Liver (tissue), 9 donors: ENCODE results near the gene CCDC186. TPM values are rescaled to one million over a fixed set of nuclear protein-coding genes. Genes with fewer than 3 reads are reported as not detected.

Source experiments
- DNase-seq: peaks from one replicate; pipeline ENCODE4 v3.0.0-alpha.2; 2017; ENCODE audit warnings: low spot score
- H3K27ac ChIP-seq, 2 donors: one replicate each; pipeline ENCODE4 v1.7.0; 2013; ENCODE audit warnings: inconsistent platforms in 2 of 2, low read length in 2 of 2, control low read depth in 1 of 2, low read depth in 1 of 2, mild to moderate bottlenecking in 1 of 2
- H3K27me3 ChIP-seq, 4 donors: one replicate each; pipeline versions ENCODE4 v1.6.1 to v1.7.0; 2013; ENCODE audit warnings: low read length in 3 of 4, inconsistent platforms in 1 of 4, mild to moderate bottlenecking in 1 of 4, moderate library complexity in 1 of 4; ENCODE audit not compliant: control insufficient read depth in 4 of 4, insufficient read depth in 4 of 4
- H3K36me3 ChIP-seq, 4 donors: one replicate each; pipeline versions ENCODE4 v1.6.1 to v1.7.0; 2013; ENCODE audit warnings: low read length in 3 of 4, mild to moderate bottlenecking in 3 of 4, low read depth in 1 of 4, moderate library complexity in 1 of 4; ENCODE audit not compliant: control insufficient read depth in 4 of 4, insufficient read depth in 3 of 4
- H3K4me1 ChIP-seq, 4 donors: one replicate each; pipeline versions ENCODE4 v1.6.1 to v1.7.0; 2013; ENCODE audit warnings: low read length in 3 of 4, mild to moderate bottlenecking in 3 of 4, moderate library complexity in 1 of 4; ENCODE audit not compliant: control insufficient read depth in 4 of 4, insufficient read depth in 4 of 4
- H3K4me3 ChIP-seq, 3 donors: one replicate each; pipeline versions ENCODE4 v1.6.1 to v1.7.0; 2013; ENCODE audit warnings: low read length in 3 of 3, control low read depth in 1 of 3, low read depth in 1 of 3, mild to moderate bottlenecking in 1 of 3
- H3K9ac ChIP-seq, 2 donors: one replicate each; pipeline ENCODE4 v1.7.0; 2013; ENCODE audit warnings: low read length in 2 of 2, mild to moderate bottlenecking in 2 of 2, moderate library complexity in 2 of 2, control low read depth in 1 of 2, low read depth in 1 of 2
- H3K9me3 ChIP-seq, 4 donors: one replicate each; pipeline versions ENCODE4 v1.6.1 to v1.7.0; 2013; ENCODE audit warnings: low read length in 3 of 4; ENCODE audit not compliant: control insufficient read depth in 4 of 4
- EGR1 ChIP-seq, 2 donors: IDR thresholded peaks; 2 replicates each; pipeline ENCODE4 v1.6.1; 2016 to 2018; ENCODE audit warnings: antibody characterized with exemption in 2 of 2, low read depth in 2 of 2
- FOXA1 ChIP-seq: IDR thresholded peaks from 2 replicates; pipeline ENCODE4 v1.6.1; 2016; ENCODE audit warnings: antibody characterized with exemption
- FOXA2 ChIP-seq: IDR thresholded peaks from 2 replicates; pipeline ENCODE4 v1.6.1; 2016; ENCODE audit warnings: antibody characterized with exemption
- HNF4A ChIP-seq, 2 donors: conservative IDR thresholded peaks; 2 replicates each; pipeline ENCODE4 v1.6.1; 2016; ENCODE audit warnings: antibody characterized with exemption in 2 of 2, mild to moderate bottlenecking in 2 of 2
- HNF4G ChIP-seq: IDR thresholded peaks from 2 replicates; pipeline ENCODE4 v1.6.1; 2016; ENCODE audit warnings: antibody characterized with exemption
- JUND ChIP-seq, 2 donors: IDR thresholded peaks; 2 replicates each; pipeline ENCODE4 v1.6.1; 2016; ENCODE audit warnings: antibody characterized with exemption in 2 of 2
- NR2F2 ChIP-seq: IDR thresholded peaks from 2 replicates; pipeline ENCODE4 v1.6.1; 2016; ENCODE audit warnings: antibody characterized with exemption
- RAD21 ChIP-seq, 2 donors: IDR thresholded peaks; 2 replicates each; pipeline ENCODE4 v1.6.1; 2016; ENCODE audit warnings: antibody characterized with exemption in 2 of 2, mild to moderate bottlenecking in 2 of 2
- RXRA ChIP-seq, 2 donors: IDR thresholded peaks; 2 replicates each; pipeline ENCODE4 v1.6.1; 2017 to 2018; ENCODE audit warnings: antibody characterized with exemption in 2 of 2, mild to moderate bottlenecking in 1 of 2
- SP1 ChIP-seq: IDR thresholded peaks from 2 replicates; pipeline ENCODE4 v1.6.1; 2018; ENCODE audit warnings: antibody characterized with exemption, mild to moderate bottlenecking
- TAF1 ChIP-seq: conservative IDR thresholded peaks from 2 replicates; pipeline ENCODE4 v1.6.1; 2016; ENCODE audit warnings: antibody characterized with exemption, mild to moderate bottlenecking
- YY1 ChIP-seq: IDR thresholded peaks from 2 replicates; pipeline ENCODE4 v1.6.1; 2016; ENCODE audit warnings: antibody characterized with exemption, mild to moderate bottlenecking
- WGBS: extraction: QIAGEN DNeasy Blood & Tissue Kit; methylation state at CpG from one replicate; pipeline ENCODE4 v1.1.7; 2013; 5-methylcytosine and 5-hydroxymethylcytosine counted together
- polyA plus RNA-seq, 2 donors: library from polyadenylated mRNA; stranded (reverse) in 1 of 2; unstranded in 1 of 2; fragments of 200-250 nt in 1 of 2; fragments of >200 nt in 1 of 2; fragmentation: Nextera tagmentation in 1 of 2; extraction: Ambion mirVana in 1 of 2; gene quantifications; one replicate each; pipeline versions ENCODE4 v1.2.1 to v1.2.3, GENCODE V29; 2013 to 2015
- total RNA-seq, 2 donors: library from RNA; depleted of rRNA; stranded (reverse); fragments of >200 nt; gene quantifications; one replicate each; pipeline ENCODE4 v1.2.3, GENCODE V29; 2014
- TF ChIP-seq, protein P1 (sequence below): IDR thresholded peaks from 2 replicates; pipeline ENCODE4 v1.6.1; 2016; ENCODE audit warnings: antibody characterized with exemption
- TF ChIP-seq, protein P2 (sequence below): IDR thresholded peaks from 2 replicates; pipeline ENCODE4 v1.6.1; 2016; ENCODE audit warnings: antibody characterized with exemption
- TF ChIP-seq, protein P3 (sequence below): fragments of 150-350 bp; IDR thresholded peaks from 2 replicates; pipeline ENCODE4 v1.5.1; 2017; ENCODE audit warnings: improper control_type of control experiment, low read depth, low read length; ENCODE audit not compliant: missing input control
- TF ChIP-seq, protein P4 (sequence below): IDR thresholded peaks from 2 replicates; pipeline ENCODE4 v1.6.1; 2016; ENCODE audit warnings: antibody characterized with exemption, mild to moderate bottlenecking
- TF ChIP-seq, protein P5 (sequence below): IDR thresholded peaks from 2 replicates; pipeline ENCODE4 v1.6.1; 2016; ENCODE audit warnings: antibody characterized with exemption
- donor health status: healthy.
- donor health status: healthy.
- donor health status: healthy.
- donor health status: healthy.
- donor health status: healthy.

Gene CCDC186
- total and polyA plus RNA-seq, 4 donors: 1.9 to 11.6 (median 6.1) TPM

DNA sequence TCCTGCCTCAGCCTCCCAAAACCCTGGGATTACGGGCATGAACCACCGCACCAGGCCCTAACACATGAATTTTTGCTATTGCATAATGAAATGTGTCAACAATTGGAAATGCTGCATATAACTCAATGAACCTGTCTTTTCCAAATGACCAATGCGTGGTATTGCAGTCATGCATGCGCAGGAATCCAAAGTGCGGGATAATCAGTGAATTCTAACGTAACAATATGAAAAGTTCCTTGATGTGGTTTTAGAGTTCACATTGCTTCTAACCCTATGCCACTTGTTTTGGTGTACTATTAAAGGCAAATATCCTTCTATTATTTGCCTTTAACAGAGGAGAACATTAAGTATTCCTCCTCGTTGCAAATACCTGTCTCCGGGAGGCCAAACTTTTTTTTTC is 15.7 kb upstream of the CCDC186 start:
- Histone ChIP-seq H3K36me3 (no peaks in the 10 kb centered on the region), H3K27ac (no peak overlapping the region), H3K4me1 (no peaks in the 10 kb centered on the region), H3K27me3 (no peaks in the 10 kb centered on the region), H3K9ac (no peak overlapping the region), H3K4me3 (no peak overlapping the region), H3K9me3 (no peaks in the 10 kb centered on the region)
- WGBS: 93% methylated on average over 8 of the region's 8 CpGs
- TF ChIP-seq TAF1 (no peak), EGR1 (IDR thresholded peaks at IDR 0.05; ENCODE audit: low read depth in 2 of 2) (no peak), NR2F2 (no peak), RXRA (IDR thresholded peaks at IDR 0.05) (no peak), FOXA2 (no peak), HNF4A (conservative IDR thresholded peaks at IDR 0.05) (no peak), JUND (IDR thresholded peaks at IDR 0.05) (no peak)
- TF ChIP-seq, protein P1, sequence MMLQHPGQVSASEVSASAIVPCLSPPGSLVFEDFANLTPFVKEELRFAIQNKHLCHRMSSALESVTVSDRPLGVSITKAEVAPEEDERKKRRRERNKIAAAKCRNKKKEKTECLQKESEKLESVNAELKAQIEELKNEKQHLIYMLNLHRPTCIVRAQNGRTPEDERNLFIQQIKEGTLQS: no peak
- TF ChIP-seq, protein P2, sequence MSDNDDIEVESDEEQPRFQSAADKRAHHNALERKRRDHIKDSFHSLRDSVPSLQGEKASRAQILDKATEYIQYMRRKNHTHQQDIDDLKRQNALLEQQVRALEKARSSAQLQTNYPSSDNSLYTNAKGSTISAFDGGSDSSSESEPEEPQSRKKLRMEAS: no peak
- TF ChIP-seq, protein P3, sequence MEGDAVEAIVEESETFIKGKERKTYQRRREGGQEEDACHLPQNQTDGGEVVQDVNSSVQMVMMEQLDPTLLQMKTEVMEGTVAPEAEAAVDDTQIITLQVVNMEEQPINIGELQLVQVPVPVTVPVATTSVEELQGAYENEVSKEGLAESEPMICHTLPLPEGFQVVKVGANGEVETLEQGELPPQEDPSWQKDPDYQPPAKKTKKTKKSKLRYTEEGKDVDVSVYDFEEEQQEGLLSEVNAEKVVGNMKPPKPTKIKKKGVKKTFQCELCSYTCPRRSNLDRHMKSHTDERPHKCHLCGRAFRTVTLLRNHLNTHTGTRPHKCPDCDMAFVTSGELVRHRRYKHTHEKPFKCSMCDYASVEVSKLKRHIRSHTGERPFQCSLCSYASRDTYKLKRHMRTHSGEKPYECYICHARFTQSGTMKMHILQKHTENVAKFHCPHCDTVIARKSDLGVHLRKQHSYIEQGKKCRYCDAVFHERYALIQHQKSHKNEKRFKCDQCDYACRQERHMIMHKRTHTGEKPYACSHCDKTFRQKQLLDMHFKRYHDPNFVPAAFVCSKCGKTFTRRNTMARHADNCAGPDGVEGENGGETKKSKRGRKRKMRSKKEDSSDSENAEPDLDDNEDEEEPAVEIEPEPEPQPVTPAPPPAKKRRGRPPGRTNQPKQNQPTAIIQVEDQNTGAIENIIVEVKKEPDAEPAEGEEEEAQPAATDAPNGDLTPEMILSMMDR: no peak
- TF ChIP-seq, protein P4, sequence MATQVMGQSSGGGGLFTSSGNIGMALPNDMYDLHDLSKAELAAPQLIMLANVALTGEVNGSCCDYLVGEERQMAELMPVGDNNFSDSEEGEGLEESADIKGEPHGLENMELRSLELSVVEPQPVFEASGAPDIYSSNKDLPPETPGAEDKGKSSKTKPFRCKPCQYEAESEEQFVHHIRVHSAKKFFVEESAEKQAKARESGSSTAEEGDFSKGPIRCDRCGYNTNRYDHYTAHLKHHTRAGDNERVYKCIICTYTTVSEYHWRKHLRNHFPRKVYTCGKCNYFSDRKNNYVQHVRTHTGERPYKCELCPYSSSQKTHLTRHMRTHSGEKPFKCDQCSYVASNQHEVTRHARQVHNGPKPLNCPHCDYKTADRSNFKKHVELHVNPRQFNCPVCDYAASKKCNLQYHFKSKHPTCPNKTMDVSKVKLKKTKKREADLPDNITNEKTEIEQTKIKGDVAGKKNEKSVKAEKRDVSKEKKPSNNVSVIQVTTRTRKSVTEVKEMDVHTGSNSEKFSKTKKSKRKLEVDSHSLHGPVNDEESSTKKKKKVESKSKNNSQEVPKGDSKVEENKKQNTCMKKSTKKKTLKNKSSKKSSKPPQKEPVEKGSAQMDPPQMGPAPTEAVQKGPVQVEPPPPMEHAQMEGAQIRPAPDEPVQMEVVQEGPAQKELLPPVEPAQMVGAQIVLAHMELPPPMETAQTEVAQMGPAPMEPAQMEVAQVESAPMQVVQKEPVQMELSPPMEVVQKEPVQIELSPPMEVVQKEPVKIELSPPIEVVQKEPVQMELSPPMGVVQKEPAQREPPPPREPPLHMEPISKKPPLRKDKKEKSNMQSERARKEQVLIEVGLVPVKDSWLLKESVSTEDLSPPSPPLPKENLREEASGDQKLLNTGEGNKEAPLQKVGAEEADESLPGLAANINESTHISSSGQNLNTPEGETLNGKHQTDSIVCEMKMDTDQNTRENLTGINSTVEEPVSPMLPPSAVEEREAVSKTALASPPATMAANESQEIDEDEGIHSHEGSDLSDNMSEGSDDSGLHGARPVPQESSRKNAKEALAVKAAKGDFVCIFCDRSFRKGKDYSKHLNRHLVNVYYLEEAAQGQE: no peak
- no peak for DNase-seq

DNA sequence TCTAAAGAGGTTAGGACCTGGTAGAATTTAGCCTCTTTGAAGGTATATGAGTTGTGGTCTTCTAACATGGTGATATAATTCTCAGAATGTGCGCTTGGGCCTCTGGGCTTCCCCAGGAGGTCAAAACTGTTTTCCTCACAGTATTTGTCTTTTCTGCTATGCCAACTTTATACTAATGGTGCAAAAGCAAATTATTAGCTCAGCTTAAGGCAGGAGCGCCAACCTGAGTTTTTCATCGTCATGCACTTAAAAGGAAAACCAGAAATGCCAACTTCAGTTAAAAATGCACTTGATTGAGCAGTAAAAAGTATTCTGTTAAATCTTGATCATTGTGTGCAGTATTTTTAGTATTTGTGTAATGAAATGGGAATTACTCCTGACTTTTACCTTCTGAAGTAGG is 14.9 kb upstream of the CCDC186 start:
- no peaks in the 10 kb centered on the region for H3K9me3 ChIP-seq
- no peak for DNase-seq
- no peaks in the 10 kb centered on the region for H3K4me1 ChIP-seq
- H3K27me3 ChIP-seq: no peaks in the 10 kb centered on the region
- no peak overlapping the region for H3K27ac ChIP-seq
- H3K4me3 ChIP-seq: no peak overlapping the region
- no peaks in the 10 kb centered on the region for H3K36me3 ChIP-seq
- WGBS: 67% methylated on average over 3 of the region's 3 CpGs
- H3K9ac ChIP-seq: no peak overlapping the region
- TF ChIP-seq SP1: no peak
- TF ChIP-seq, protein P4: no peak
- no peak for TF ChIP-seq FOXA2
- TF ChIP-seq, protein P1: no peak
- no peak for TF ChIP-seq HNF4G
- no peak for TF ChIP-seq RXRA (IDR thresholded peaks at IDR 0.05)
- no peak for TF ChIP-seq YY1
- TF ChIP-seq, protein P2: no peak
- no peak for TF ChIP-seq RAD21 (IDR thresholded peaks at IDR 0.05)
- TF ChIP-seq EGR1 (IDR thresholded peaks at IDR 0.05; ENCODE audit: low read depth in 2 of 2): no peak
- TF ChIP-seq, protein P5, sequence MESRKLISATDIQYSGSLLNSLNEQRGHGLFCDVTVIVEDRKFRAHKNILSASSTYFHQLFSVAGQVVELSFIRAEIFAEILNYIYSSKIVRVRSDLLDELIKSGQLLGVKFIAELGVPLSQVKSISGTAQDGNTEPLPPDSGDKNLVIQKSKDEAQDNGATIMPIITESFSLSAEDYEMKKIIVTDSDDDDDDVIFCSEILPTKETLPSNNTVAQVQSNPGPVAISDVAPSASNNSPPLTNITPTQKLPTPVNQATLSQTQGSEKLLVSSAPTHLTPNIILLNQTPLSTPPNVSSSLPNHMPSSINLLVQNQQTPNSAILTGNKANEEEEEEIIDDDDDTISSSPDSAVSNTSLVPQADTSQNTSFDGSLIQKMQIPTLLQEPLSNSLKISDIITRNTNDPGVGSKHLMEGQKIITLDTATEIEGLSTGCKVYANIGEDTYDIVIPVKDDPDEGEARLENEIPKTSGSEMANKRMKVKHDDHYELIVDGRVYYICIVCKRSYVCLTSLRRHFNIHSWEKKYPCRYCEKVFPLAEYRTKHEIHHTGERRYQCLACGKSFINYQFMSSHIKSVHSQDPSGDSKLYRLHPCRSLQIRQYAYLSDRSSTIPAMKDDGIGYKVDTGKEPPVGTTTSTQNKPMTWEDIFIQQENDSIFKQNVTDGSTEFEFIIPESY: no peak
- TF ChIP-seq FOXA1: no peak
- no peak for TF ChIP-seq TAF1
- TF ChIP-seq, protein P3: no peak
